ENCODE results near the gene CCNQ.

CCNQ gene

GRCh38 chrX:153572601-153573000 lies 26.3 kb downstream of the CCNQ start:
- peaks cover 10% of the 10 kb centered on the region for H3K27me3 Mint-ChIP-seq
- H3K36me3 Mint-ChIP-seq = no peaks in the 10 kb centered on the region
- H3K27ac Mint-ChIP-seq = no peak overlapping the region
- H3K4me1 Mint-ChIP-seq = peaks cover 6% of the 10 kb centered on the region
- H3K9me3 Mint-ChIP-seq = no peaks in the 10 kb centered on the region
- no peak overlapping the region for H3K4me3 Mint-ChIP-seq
- DNase-seq = no peak
- CTCF ChIA-PET = no interaction called here

GRCh38 chrX:153571534-153571908 lies 27.4 kb downstream of the CCNQ start:
- CTCF ChIA-PET = no interaction called here
- Mint-ChIP-seq H3K9me3 (no peaks in the 10 kb centered on the region), H3K27ac (no peak overlapping the region), H3K27me3 (peaks cover 10% of the 10 kb centered on the region), H3K36me3 (no peaks in the 10 kb centered on the region), H3K4me3 (no peak overlapping the region), H3K4me1 (peaks cover 6% of the 10 kb centered on the region)
- no peak for DNase-seq

- no peak overlapping the region for H3K4me3 Mint-ChIP-seq
- peaks cover 10% of the 10 kb centered on the region for H3K27me3 Mint-ChIP-seq
- peaks cover 6% of the 10 kb centered on the region for H3K4me1 Mint-ChIP-seq
- CTCF ChIA-PET = interaction anchor here (1.2 kb wide), 1 partner anchor 98 kb away, joined by 3 read pairs; no protein-coding TSS in a partner anchor
- no peaks in the 10 kb centered on the region for H3K9me3 Mint-ChIP-seq
- no peaks in the 10 kb centered on the region for H3K36me3 Mint-ChIP-seq
- DNase-seq = no peak
- no peak overlapping the region for H3K27ac Mint-ChIP-seq
These were observed 29.5 kb downstream of the CCNQ start for GRCh38 chrX:153569475-153569874.

GRCh38 chrX:153568451-153569011 lies 30.4 kb downstream of the CCNQ start:
- no peaks in the 10 kb centered on the region for H3K36me3 Mint-ChIP-seq
- H3K27ac Mint-ChIP-seq = no peak overlapping the region
- peaks cover 6% of the 10 kb centered on the region for H3K4me1 Mint-ChIP-seq
- no peak for DNase-seq
- no peak overlapping the region for H3K4me3 Mint-ChIP-seq
- H3K9me3 Mint-ChIP-seq = no peaks in the 10 kb centered on the region
- H3K27me3 Mint-ChIP-seq = peaks cover 12% of the 10 kb centered on the region
- CTCF ChIA-PET = interaction anchor here (1.2 kb wide), 1 partner anchor 99 kb away, joined by 3 read pairs; no protein-coding TSS in a partner anchor

- H3K9me3 Mint-ChIP-seq = no peaks in the 10 kb centered on the region
- no peak for DNase-seq
- H3K36me3 Mint-ChIP-seq = no peaks in the 10 kb centered on the region
- CTCF ChIA-PET = no interaction called here
- H3K27me3 Mint-ChIP-seq = peaks cover 15% of the 10 kb centered on the region
- peaks cover under 1% of the 10 kb centered on the region for H3K4me1 Mint-ChIP-seq
- no peak overlapping the region for H3K4me3 Mint-ChIP-seq
- no peak overlapping the region for H3K27ac Mint-ChIP-seq
These were observed 32.9 kb downstream of the CCNQ start for GRCh38 chrX:153565996-153566580.

- Mint-ChIP-seq H3K4me3 (no peak overlapping the region), H3K9me3 (no peaks in the 10 kb centered on the region), H3K4me1 (no peaks in the 10 kb centered on the region), H3K27ac (no peak overlapping the region), H3K36me3 (no peaks in the 10 kb centered on the region), H3K27me3 (peaks cover 23% of the 10 kb centered on the region)
- CTCF ChIA-PET = interaction anchor here (1.5 to 2.0 kb wide), 2 partner anchors 9 to 25 kb away, joined by 3 to 6 read pairs; no protein-coding TSS in a partner anchor
- no peak for DNase-seq
These were observed 34.8 kb downstream of the CCNQ start for GRCh38 chrX:153564047-153564606.

- H3K27me3 Mint-ChIP-seq = peaks cover 18% of the 10 kb centered on the region
- DNase-seq = no peak
- no peaks in the 10 kb centered on the region for H3K36me3 Mint-ChIP-seq
- CTCF ChIA-PET = interaction anchor here (0.9 kb wide), 1 partner anchor 106 kb away, joined by 3 read pairs; no protein-coding TSS in a partner anchor
- no peak overlapping the region for H3K4me3 Mint-ChIP-seq
- H3K4me1 Mint-ChIP-seq = no peaks in the 10 kb centered on the region
- H3K27ac Mint-ChIP-seq = no peak overlapping the region
- no peaks in the 10 kb centered on the region for H3K9me3 Mint-ChIP-seq
These were observed 36.4 kb downstream of the CCNQ start for GRCh38 chrX:153562546-153562945.

GRCh38 chrX:153561337-153561736 lies 37.6 kb downstream of the CCNQ start:
- Mint-ChIP-seq H3K36me3 (no peaks in the 10 kb centered on the region), H3K27ac (no peak overlapping the region), H3K4me3 (no peak overlapping the region), H3K9me3 (no peaks in the 10 kb centered on the region), H3K4me1 (no peaks in the 10 kb centered on the region), H3K27me3 (peaks cover 18% of the 10 kb centered on the region)
- no peak for DNase-seq
- CTCF ChIA-PET = no interaction called here

- H3K4me3 Mint-ChIP-seq = no peak overlapping the region
- no peak for DNase-seq
- no peaks in the 10 kb centered on the region for H3K36me3 Mint-ChIP-seq
- H3K4me1 Mint-ChIP-seq = no peaks in the 10 kb centered on the region
- peaks cover 25% of the 10 kb centered on the region for H3K27me3 Mint-ChIP-seq
- no peak overlapping the region for H3K27ac Mint-ChIP-seq
- CTCF ChIA-PET = interaction anchor here (0.8 to 1.6 kb wide), 2 partner anchors 104 to 107 kb away, joined by 4 to 5 read pairs; no protein-coding TSS in a partner anchor
- H3K9me3 Mint-ChIP-seq = no peaks in the 10 kb centered on the region
These were observed 38.5 kb downstream of the CCNQ start for GRCh38 chrX:153560466-153560865.

GRCh38 chrX:153560000-153560399 lies 38.9 kb downstream of the CCNQ start:
- no peak for DNase-seq
- Mint-ChIP-seq H3K36me3 (no peaks in the 10 kb centered on the region), H3K9me3 (no peaks in the 10 kb centered on the region), H3K4me3 (no peak overlapping the region), H3K4me1 (no peaks in the 10 kb centered on the region), H3K27me3 (peaks cover 27% of the 10 kb centered on the region), H3K27ac (no peak overlapping the region)
- CTCF ChIA-PET = interaction anchor here (0.6 to 1.6 kb wide), 3 partner anchors 38 to 108 kb away, joined by 4 to 5 read pairs (median 4); no protein-coding TSS in a partner anchor

GRCh38 chrX:153557618-153558355 lies 41.2 kb downstream of the CCNQ start:
- no peak overlapping the region for H3K4me3 Mint-ChIP-seq
- H3K36me3 Mint-ChIP-seq = no peaks in the 10 kb centered on the region
- no peaks in the 10 kb centered on the region for H3K4me1 Mint-ChIP-seq
- H3K9me3 Mint-ChIP-seq = no peaks in the 10 kb centered on the region
- no peak for DNase-seq
- H3K27ac Mint-ChIP-seq = no peak overlapping the region
- CTCF ChIA-PET = interaction anchor here (6.0 kb wide), 1 partner anchor 110 kb away, joined by 27 read pairs; no protein-coding TSS in a partner anchor
- H3K27me3 Mint-ChIP-seq = peaks cover 23% of the 10 kb centered on the region

GRCh38 chrX:153556767-153557166 lies 42.2 kb downstream of the CCNQ start:
- H3K27ac Mint-ChIP-seq = no peak overlapping the region
- CTCF ChIA-PET = interaction anchor here (6.0 kb wide), 1 partner anchor 111 kb away, joined by 27 read pairs; no protein-coding TSS in a partner anchor
- H3K27me3 Mint-ChIP-seq = peaks cover 30% of the 10 kb centered on the region
- H3K9me3 Mint-ChIP-seq = no peaks in the 10 kb centered on the region
- no peaks in the 10 kb centered on the region for H3K4me1 Mint-ChIP-seq
- H3K36me3 Mint-ChIP-seq = no peaks in the 10 kb centered on the region
- H3K4me3 Mint-ChIP-seq = no peak overlapping the region
- no peak for DNase-seq

GRCh38 chrX:153554519-153555167 lies 44.3 kb downstream of the CCNQ start:
- Mint-ChIP-seq H3K27ac (no peak overlapping the region), H3K4me1 (no peaks in the 10 kb centered on the region), H3K27me3 (peaks cover 23% of the 10 kb centered on the region), H3K9me3 (no peaks in the 10 kb centered on the region), H3K36me3 (no peaks in the 10 kb centered on the region), H3K4me3 (no peak overlapping the region)
- DNase-seq = peak; percentile 73
- CTCF ChIA-PET = interaction anchor here (0.7 to 6.0 kb wide), 12 partner anchors 9 to 613 kb away, joined by 3 to 27 read pairs (median 4); no protein-coding TSS in a partner anchor

GRCh38 chrX:153551135-153551534 lies 47.8 kb downstream of the CCNQ start:
- Mint-ChIP-seq H3K36me3 (no peaks in the 10 kb centered on the region), H3K4me1 (no peaks in the 10 kb centered on the region), H3K4me3 (no peak overlapping the region), H3K27ac (no peak overlapping the region), H3K9me3 (no peaks in the 10 kb centered on the region), H3K27me3 (peaks cover 24% of the 10 kb centered on the region)
- CTCF ChIA-PET = interaction anchor here (1.5 kb wide), 1 partner anchor 101 kb away, joined by 3 read pairs; no protein-coding TSS in a partner anchor
- DNase-seq = no peak
